IMR-90 (cell line): ENCODE results near the gene CMBL. TPM values are rescaled to one million over a fixed set of nuclear protein-coding genes. Genes with fewer than 3 reads are reported as not detected.

Source experiments
- ATAC-seq: fragments of 200-7000 bp; cut with Tn5 transposase; 2 replicates; pipeline ENCODE4 v1.9.1; 2020; ENCODE audit warnings: low read depth, mild to moderate bottlenecking, moderate library complexity
- BruUV-seq: library from RNA; stranded (reverse); fragments of 400-500 nt; replicated peaks from 2 replicates; lab custom pipeline; 2021; lab: Mats Ljungman, UMichigan
- CTCF ChIA-PET: fragments of 300-600 bp; formaldehyde crosslinking; extraction: SDS; loops from one replicate; lab custom pipeline; 2021; ENCODE audit warnings: antibody characterized with exemption; lab: Yijun Ruan, JAX
- POLR2A ChIA-PET: fragments of 300-600 bp; sonication (Branson Sonifier 250); formaldehyde crosslinking; loops from one replicate; lab custom pipeline; 2022; ENCODE audit warnings: antibody characterized with exemption; ENCODE audit not compliant: unreplicated experiment; lab: Charles Lee
- DNase-seq: peaks from one replicate; pipeline ENCODE4 v3.0.0; 2013
- H2AFZ ChIP-seq: replicated peaks from 2 replicates; pipeline ENCODE3; 2013; ENCODE audit warnings: low read length, mild to moderate bottlenecking; ENCODE audit not compliant: poor library complexity
- H2AK5ac ChIP-seq: 2 replicates; pipeline ENCODE4 v1.6.1; 2013; ENCODE audit warnings: low read depth, low read length, inconsistent platforms
- H2AK9ac ChIP-seq: replicated peaks from 2 replicates; pipeline ENCODE3; 2013; ENCODE audit warnings: mild to moderate bottlenecking, low read depth, low read length, moderate library complexity; ENCODE audit not compliant: poor library complexity
- H2BK120ac ChIP-seq: 2 replicates; pipeline ENCODE4 v1.6.1; 2013; ENCODE audit warnings: low read depth, low read length, inconsistent platforms
- H2BK15ac ChIP-seq: 3 replicates; pipeline ENCODE4 v1.6.1; 2013; ENCODE audit warnings: low read depth, low read length, inconsistent platforms
- H2BK20ac ChIP-seq: 2 replicates; pipeline ENCODE4 v1.6.1; 2013; ENCODE audit warnings: low read depth, mild to moderate bottlenecking, inconsistent platforms, low read length, moderate library complexity
- H2BK5ac ChIP-seq: 2 replicates; pipeline ENCODE4 v1.6.1; 2013; ENCODE audit warnings: mild to moderate bottlenecking, low read depth, low read length, inconsistent platforms; ENCODE audit not compliant: poor library complexity, severe bottlenecking
- H3K14ac ChIP-seq: replicated peaks from 2 replicates; pipeline ENCODE4 v1.6.1; 2013; ENCODE audit warnings: low read depth, low read length, inconsistent platforms
- H3K18ac ChIP-seq: 2 replicates; pipeline ENCODE4 v1.6.1; 2013; ENCODE audit warnings: low read depth, low read length, control low read depth
- H3K23ac ChIP-seq: 2 replicates; pipeline ENCODE4 v1.6.1; 2013; ENCODE audit warnings: low read depth, low read length, inconsistent platforms
- H3K27ac ChIP-seq: 2 replicates; pipeline ENCODE4 v1.5.1; 2013; ENCODE audit warnings: mild to moderate bottlenecking, control low read depth, low read length; ENCODE audit not compliant: insufficient read depth
- H3K27me3 ChIP-seq: 2 replicates; pipeline ENCODE4 v1.6.1; 2013; ENCODE audit warnings: low read length; ENCODE audit not compliant: control insufficient read depth, insufficient read depth
- H3K36me3 ChIP-seq: 2 replicates; pipeline ENCODE4 v1.6.1; 2013; ENCODE audit warnings: low read length, mixed read lengths; ENCODE audit not compliant: control insufficient read depth, insufficient read depth
- H3K4ac ChIP-seq: 2 replicates; pipeline ENCODE4 v1.6.1; 2013; ENCODE audit warnings: low read depth, low read length, inconsistent platforms
- H3K4me1 ChIP-seq: 2 replicates; pipeline ENCODE4 v1.6.1; 2013; ENCODE audit warnings: low read length, mixed read lengths; ENCODE audit not compliant: control insufficient read depth, insufficient read depth
- H3K4me2 ChIP-seq: 2 replicates; pipeline ENCODE4 v1.6.1; 2013; ENCODE audit warnings: low read depth, mild to moderate bottlenecking, control low read depth, low read length, moderate library complexity
- H3K4me3 ChIP-seq: 2 replicates; pipeline ENCODE4 v1.5.1; 2013; ENCODE audit warnings: low read depth, mild to moderate bottlenecking, control low read depth, low read length, moderate library complexity; ENCODE audit not compliant: insufficient read depth
- H3K56ac ChIP-seq: 2 replicates; pipeline ENCODE4 v1.6.1; 2013; ENCODE audit warnings: low read length, inconsistent platforms; ENCODE audit not compliant: insufficient read depth; ENCODE audit errors: extremely low read depth
- H3K79me1 ChIP-seq, 2 experiments: 2 replicates each; pipeline ENCODE4 v1.6.1; 2013; ENCODE audit warnings: low read length in 2 of 2, inconsistent platforms in 1 of 2, low read depth in 1 of 2
- H3K9ac ChIP-seq: 2 replicates; pipeline ENCODE4 v1.6.1; 2013; ENCODE audit warnings: low read depth, low read length, control low read depth
- H3K9me1 ChIP-seq: 2 replicates; pipeline ENCODE4 v1.6.1; 2013; ENCODE audit warnings: low read length, inconsistent platforms; ENCODE audit not compliant: insufficient read depth
- H3K9me3 ChIP-seq: 2 replicates; pipeline ENCODE4 v1.6.1; 2013; ENCODE audit warnings: low read length; ENCODE audit not compliant: control insufficient read depth, insufficient read depth
- H4K20me1 ChIP-seq: 2 replicates; pipeline ENCODE4 v1.6.1; 2013; ENCODE audit warnings: low read length, inconsistent platforms; ENCODE audit not compliant: insufficient read depth
- H4K5ac ChIP-seq: 2 replicates; pipeline ENCODE4 v1.6.1; 2013; ENCODE audit warnings: mild to moderate bottlenecking, low read depth, low read length, control low read depth
- H4K8ac ChIP-seq, 2 experiments: 2 replicates each; pipeline ENCODE4 v1.6.1; 2013; ENCODE audit warnings: low read depth in 2 of 2, low read length in 2 of 2, control low read depth in 1 of 2, inconsistent platforms in 1 of 2
- H4K91ac ChIP-seq: 2 replicates; pipeline ENCODE4 v1.6.1; 2013; ENCODE audit warnings: low read depth, low read length, inconsistent platforms; ENCODE audit not compliant: insufficient read depth
- BHLHE40 ChIP-seq: fragments of 150-350 bp; IDR thresholded peaks from 2 replicates; pipeline ENCODE4 v1.6.1; 2016; ENCODE audit warnings: mild to moderate bottlenecking, low read depth, low read length
- ELK1 ChIP-seq: fragments of 150-350 bp; IDR thresholded peaks from 2 replicates; pipeline ENCODE4 v1.6.1; 2016; ENCODE audit warnings: low read depth, mild to moderate bottlenecking, low read length, moderate library complexity, borderline replicate concordance
- MXI1 ChIP-seq: IDR thresholded peaks from 2 replicates; pipeline ENCODE4 v1.6.1; 2012; ENCODE audit warnings: low read depth, mild to moderate bottlenecking, low read length, moderate library complexity, borderline replicate concordance
- NFE2L2 ChIP-seq: fragments of 150-350 bp; IDR thresholded peaks from 2 replicates; pipeline ENCODE4 v1.6.1; 2016; ENCODE audit warnings: low read depth, mild to moderate bottlenecking, low read length
- POLR2A ChIP-seq: IDR thresholded peaks from 2 replicates; pipeline ENCODE4 v1.6.1; 2012; ENCODE audit warnings: mild to moderate bottlenecking, low read depth, low read length
- RAD21 ChIP-seq: IDR thresholded peaks from 2 replicates; pipeline ENCODE4 v1.6.1; 2012; ENCODE audit warnings: low read length, improper control_type of control experiment
- RCOR1 ChIP-seq: IDR thresholded peaks from 2 replicates; pipeline ENCODE4 v1.6.1; 2012; ENCODE audit warnings: mild to moderate bottlenecking, low read length, improper control_type of control experiment; ENCODE audit not compliant: insufficient replicate concordance
- SMC3 ChIP-seq: fragments of 150-350 bp; IDR thresholded peaks from 2 replicates; pipeline ENCODE4 v1.6.1; 2016; ENCODE audit warnings: low read depth, mild to moderate bottlenecking, antibody characterized with exemption, low read length, moderate library complexity
- WGBS, 2 experiments: methylation state at CpG; one replicate each; pipeline versions ENCODE4 v1.1.5 to v1.1.7; 2013; ENCODE audit warnings: missing lambda C conversion rate in 2 of 2; ENCODE audit not compliant: insufficient read length in 1 of 2; ENCODE audit errors: extremely low coverage in 2 of 2; 5-methylcytosine and 5-hydroxymethylcytosine counted together
- dilution Hi-C: fragments of 300-500 bp; cut with HindIII; formaldehyde crosslinking; loops from one replicate; pipeline ENCODE4 v1.14.3; 2018; ENCODE audit warnings: low sequenced_read_pairs; ENCODE audit not compliant: unreplicated experiment
- in situ Hi-C: fragments of 300-500 bp; cut with MboI; formaldehyde crosslinking; loops from 3 replicates; pipeline ENCODE4 v1.14.3; 2019; ENCODE audit warnings: low sequenced_read_pairs, inconsistent platforms, mixed read lengths
- intact Hi-C: fragments of 100-400 bp; cut with micrococcal nuclease; formaldehyde crosslinking; loops from 2 replicates; pipeline ENCODE4 v1.10.0; 2022
- polyA plus RNA-seq, 3 experiments: library from polyadenylated mRNA; depleted of rRNA; stranded (reverse); fragments of >200 nt; gene quantifications; 2 replicates each; pipeline ENCODE4 v1.2.3, GENCODE V29; 2012; ENCODE audit warnings: low replicate concordance in 1 of 3
- total RNA-seq: library from RNA; depleted of rRNA; stranded (reverse); fragments of >200 nt; gene quantifications from 2 replicates; pipeline ENCODE4 v1.2.3, GENCODE V29; 2012
- TF ChIP-seq, protein P1 (sequence below): fragments of 150-350 bp; IDR thresholded peaks from 2 replicates; pipeline ENCODE4 v1.6.1; 2017; ENCODE audit warnings: mild to moderate bottlenecking, antibody characterized with exemption, low read length, low read depth
- TF ChIP-seq, protein P2 (sequence below): conservative IDR thresholded peaks from 2 replicates; pipeline ENCODE4 v1.5.1; 2012; ENCODE audit warnings: mild to moderate bottlenecking, low read depth, low read length, improper control_type of control experiment

CMBL gene
- total and polyA plus RNA-seq, 2 of the 4 experiments (the other 2 are of a cell fraction): 5.0 to 26.3 TPM

GRCh38 chr5:10293907-10294662, 13.6 kb downstream of the CMBL start (continued):
- TF ChIP-seq, protein P1, sequence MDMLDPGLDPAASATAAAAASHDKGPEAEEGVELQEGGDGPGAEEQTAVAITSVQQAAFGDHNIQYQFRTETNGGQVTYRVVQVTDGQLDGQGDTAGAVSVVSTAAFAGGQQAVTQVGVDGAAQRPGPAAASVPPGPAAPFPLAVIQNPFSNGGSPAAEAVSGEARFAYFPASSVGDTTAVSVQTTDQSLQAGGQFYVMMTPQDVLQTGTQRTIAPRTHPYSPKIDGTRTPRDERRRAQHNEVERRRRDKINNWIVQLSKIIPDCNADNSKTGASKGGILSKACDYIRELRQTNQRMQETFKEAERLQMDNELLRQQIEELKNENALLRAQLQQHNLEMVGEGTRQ: no peak

GRCh38 chr5:10291692-10292339, 15.9 kb downstream of the CMBL start:
- Histone ChIP-seq H3K27ac (no peak overlapping the region), H2AFZ (no peak overlapping the region), H3K4me3 (no peak overlapping the region), H2BK15ac (no peak overlapping the region), H3K23ac (no peak overlapping the region), H3K27me3 (no peaks in the 10 kb centered on the region), H3K18ac (no peak overlapping the region), H3K56ac (no peak overlapping the region), H3K14ac (no peak overlapping the region), H4K20me1 (no peaks in the 10 kb centered on the region), H2BK120ac (no peak overlapping the region), H4K8ac (no peak overlapping the region), H4K91ac (no peak overlapping the region), H3K4me2 (no peak overlapping the region), H3K4ac (no peak overlapping the region), H2AK9ac (no peak overlapping the region), H4K5ac (no peak overlapping the region), H3K9ac (no peak overlapping the region), H3K4me1 (no peaks in the 10 kb centered on the region), H3K79me1 (no peaks in the 10 kb centered on the region; a peak in 1 of 4 replicates), H2BK5ac (no peak overlapping the region), H2AK5ac (no peak overlapping the region), H3K9me1 (peaks cover 4% of the 10 kb centered on the region; the same call in 1 of the 2 replicates), H3K9me3 (peaks cover 2% of the 10 kb centered on the region; the same call in 1 of the 2 replicates), H3K36me3 (no peaks in the 10 kb centered on the region), H2BK20ac (no peak overlapping the region)
- dilution Hi-C loops: no loop called here
- WGBS, 2 experiments: no CpG with 5 or more reads among the region's 9 CpGs
- BruUV-seq: no TSS peak
- DNase-seq (no peak), ATAC-seq (no peak)
- POLR2A ChIA-PET: no interaction called here
- in situ Hi-C loops: no loop called here
- intact Hi-C loops: no loop called here
- CTCF ChIA-PET: no interaction called here
- no peak for TF ChIP-seq ELK1
- no peak for TF ChIP-seq MXI1
- TF ChIP-seq, protein P2, sequence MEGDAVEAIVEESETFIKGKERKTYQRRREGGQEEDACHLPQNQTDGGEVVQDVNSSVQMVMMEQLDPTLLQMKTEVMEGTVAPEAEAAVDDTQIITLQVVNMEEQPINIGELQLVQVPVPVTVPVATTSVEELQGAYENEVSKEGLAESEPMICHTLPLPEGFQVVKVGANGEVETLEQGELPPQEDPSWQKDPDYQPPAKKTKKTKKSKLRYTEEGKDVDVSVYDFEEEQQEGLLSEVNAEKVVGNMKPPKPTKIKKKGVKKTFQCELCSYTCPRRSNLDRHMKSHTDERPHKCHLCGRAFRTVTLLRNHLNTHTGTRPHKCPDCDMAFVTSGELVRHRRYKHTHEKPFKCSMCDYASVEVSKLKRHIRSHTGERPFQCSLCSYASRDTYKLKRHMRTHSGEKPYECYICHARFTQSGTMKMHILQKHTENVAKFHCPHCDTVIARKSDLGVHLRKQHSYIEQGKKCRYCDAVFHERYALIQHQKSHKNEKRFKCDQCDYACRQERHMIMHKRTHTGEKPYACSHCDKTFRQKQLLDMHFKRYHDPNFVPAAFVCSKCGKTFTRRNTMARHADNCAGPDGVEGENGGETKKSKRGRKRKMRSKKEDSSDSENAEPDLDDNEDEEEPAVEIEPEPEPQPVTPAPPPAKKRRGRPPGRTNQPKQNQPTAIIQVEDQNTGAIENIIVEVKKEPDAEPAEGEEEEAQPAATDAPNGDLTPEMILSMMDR: no peak
- TF ChIP-seq POLR2A: no peak
- TF ChIP-seq NFE2L2: no peak
- TF ChIP-seq BHLHE40: no peak
- TF ChIP-seq, protein P1: no peak
- TF ChIP-seq SMC3: no peak
- TF ChIP-seq RCOR1: no peak
- TF ChIP-seq RAD21: no peak
